ENCODE data around the gene DOK7. TPM values are rescaled to one million over a fixed set of nuclear protein-coding genes. Genes with fewer than 3 reads are reported as not detected.

DOK7 gene
- total and polyA plus RNA-seq, 2 donors (not counting 3 experiments of a cell fraction or from before 2014, with no cell fraction given): not detected

- Histone ChIP-seq H3K4me2 (ENCODE audit: insufficient read depth, low read length) (no peak overlapping the region), H4K20me1 (replicated peaks; ENCODE audit: control insufficient read depth, extremely low read depth, insufficient read depth, low read length) (no peaks in the 10 kb centered on the region), H3K27ac (ENCODE audit: insufficient read depth, low read depth, low read length) (no peak overlapping the region), H3K4me1 (ENCODE audit: control insufficient read depth, extremely low read depth, insufficient read depth, low read length) (no peaks in the 10 kb centered on the region), H3K4me3 (replicated peaks in 1 of 3; ENCODE audit: insufficient read depth in 1 of 3, low read depth in 1 of 3, low read length in 3 of 3) (no peak overlapping the region), H3K9me1 (replicated peaks; ENCODE audit: control insufficient read depth, extremely low read depth, insufficient read depth, low read length) (no peaks in the 10 kb centered on the region), H2AFZ (ENCODE audit: low read depth, low read length) (no peak overlapping the region), H3K79me2 (ENCODE audit: control insufficient read depth, insufficient read depth, low read length) (no peaks in the 10 kb centered on the region), H3K9me3 (replicated peaks; ENCODE audit: control insufficient read depth, insufficient read depth, low read length) (no peaks in the 10 kb centered on the region), H3K36me3 (ENCODE audit: control insufficient read depth in 2 of 2, extremely low read depth in 1 of 2, insufficient read depth in 2 of 2, low read length in 2 of 2) (no peaks in the 10 kb centered on the region), H3K9ac (replicated peaks; ENCODE audit: extremely low read depth, insufficient read depth, low read length) (no peak overlapping the region), H3K27me3 (ENCODE audit: control insufficient read depth in 2 of 2, insufficient read depth in 2 of 2, low read length in 2 of 2) (no peaks in the 10 kb centered on the region)
- CTCF ChIA-PET: no interaction called here
- dilution Hi-C loops (cut with MboI; ENCODE audit: extremely low pct_ligation_motif_present, low sequenced_read_pairs): no loop called here
- no peak for DNase-seq (ENCODE audit: low read depth, low spot score)
- intact Hi-C loops (cut with micrococcal nuclease): no loop called here
- FAIRE-seq: no peak
- TF ChIP-seq CTCF (IDR thresholded peaks at IDR 0.05; ENCODE audit: extremely low read depth in 1 of 2, insufficient read depth in 1 of 2, low read depth in 1 of 2, low read length in 2 of 2) (no peak), POLR2AphosphoS5 (IDR thresholded peaks at IDR 0.05; ENCODE audit: insufficient read depth, low read depth, low read length) (no peak), EZH2 (IDR thresholded peaks at IDR 0.05; ENCODE audit: borderline replicate concordance, low read depth, low read length, severe bottlenecking) (no peak), MYC (IDR thresholded peaks at IDR 0.05; ENCODE audit: low read depth, low read length) (no peak), FOS (IDR thresholded peaks at IDR 0.05; ENCODE audit: borderline replicate concordance, insufficient read depth, low read length) (no peak)
- POLR2A ChIA-PET: no interaction called here
- BruUV-seq (replicated peaks): no TSS peak
Measured at GRCh38 chr4:3475713-3476260, 12.7 kb downstream of the DOK7 start.

GRCh38 chr4:3476341-3476747 lies 13.2 kb downstream of the DOK7 start:
- CTCF ChIA-PET: no interaction called here
- no TSS peak for BruUV-seq (replicated peaks)

More at GRCh38 chr4:3476341-3476747, 13.2 kb downstream of the DOK7 start:
- no peaks in the 10 kb centered on the region for H3K27me3 ChIP-seq (ENCODE audit: control insufficient read depth in 2 of 2, insufficient read depth in 2 of 2, low read length in 2 of 2)
- H3K79me2 ChIP-seq (ENCODE audit: control insufficient read depth, insufficient read depth, low read length): no peaks in the 10 kb centered on the region
- POLR2A ChIA-PET: no interaction called here
- H3K36me3 ChIP-seq (ENCODE audit: control insufficient read depth in 2 of 2, extremely low read depth in 1 of 2, insufficient read depth in 2 of 2, low read length in 2 of 2): no peaks in the 10 kb centered on the region
- FAIRE-seq (no peak), DNase-seq (ENCODE audit: low read depth, low spot score) (no peak)
- dilution Hi-C loops (cut with MboI; ENCODE audit: extremely low pct_ligation_motif_present, low sequenced_read_pairs) (no loop called here), intact Hi-C loops (cut with micrococcal nuclease) (no loop called here)
- no peak overlapping the region for H3K9ac ChIP-seq (replicated peaks; ENCODE audit: extremely low read depth, insufficient read depth, low read length)
- H3K9me3 ChIP-seq (replicated peaks; ENCODE audit: control insufficient read depth, insufficient read depth, low read length): no peaks in the 10 kb centered on the region
- H3K27ac ChIP-seq (ENCODE audit: insufficient read depth, low read depth, low read length): no peak overlapping the region
- H2AFZ ChIP-seq (ENCODE audit: low read depth, low read length): no peak overlapping the region
- H3K4me1 ChIP-seq (ENCODE audit: control insufficient read depth, extremely low read depth, insufficient read depth, low read length): no peaks in the 10 kb centered on the region
- H3K9me1 ChIP-seq (replicated peaks; ENCODE audit: control insufficient read depth, extremely low read depth, insufficient read depth, low read length): no peaks in the 10 kb centered on the region
- TF ChIP-seq JUN (IDR thresholded peaks at IDR 0.05; ENCODE audit: borderline replicate concordance, insufficient read depth, insufficient read length, low read depth) (no peak), FOS (IDR thresholded peaks at IDR 0.05; ENCODE audit: borderline replicate concordance, insufficient read depth, low read length) (no peak), POLR2A (IDR thresholded peaks at IDR 0.05; ENCODE audit: low read depth, low read length) (no peak), MAX (IDR thresholded peaks at IDR 0.05; ENCODE audit: insufficient read depth, insufficient read length) (no peak), GATA2 (IDR thresholded peaks at IDR 0.05; ENCODE audit: insufficient read depth, insufficient read length, low read depth, low read length) (no peak), MYC (IDR thresholded peaks at IDR 0.05; ENCODE audit: low read depth, low read length) (no peak), CTCF (IDR thresholded peaks at IDR 0.05; ENCODE audit: extremely low read depth in 1 of 2, insufficient read depth in 1 of 2, low read depth in 1 of 2, low read length in 2 of 2) (no peak), EZH2 (IDR thresholded peaks at IDR 0.05; ENCODE audit: borderline replicate concordance, low read depth, low read length, severe bottlenecking) (no peak), POLR2AphosphoS5 (IDR thresholded peaks at IDR 0.05; ENCODE audit: insufficient read depth, low read depth, low read length) (no peak)
- H3K4me2 ChIP-seq (ENCODE audit: insufficient read depth, low read length): no peak overlapping the region
- H4K20me1 ChIP-seq (replicated peaks; ENCODE audit: control insufficient read depth, extremely low read depth, insufficient read depth, low read length): no peaks in the 10 kb centered on the region
- no peak overlapping the region for H3K4me3 ChIP-seq (replicated peaks in 1 of 3; ENCODE audit: insufficient read depth in 1 of 3, low read depth in 1 of 3, low read length in 3 of 3)

Measured in endothelial cell of umbilical vein (primary cell).